Caco-2 (cell line): ENCODE data around the gene LCK. TPM values are rescaled to one million over a fixed set of nuclear protein-coding genes. Genes with fewer than 3 reads are reported as not detected.

Experiments
- BruUV-seq: library from RNA; stranded (reverse); fragments of 400-500 nt; replicated peaks from 2 replicates; lab custom pipeline; 2021; lab: Mats Ljungman, UMichigan
- CTCF ChIA-PET: fragments of 300-600 bp; sonication (Branson Sonifier 250); formaldehyde crosslinking; loops from one replicate; lab custom pipeline; 2022; ENCODE audit warnings: antibody characterized with exemption; lab: Charles Lee
- POLR2A ChIA-PET: fragments of 300-600 bp; sonication (Branson Sonifier 250); formaldehyde crosslinking; loops from one replicate; lab custom pipeline; 2022; ENCODE audit warnings: antibody characterized with exemption; lab: Charles Lee
- DNase-seq, 2 experiments: peaks; one replicate each; pipeline versions ENCODE4 v3.0.0 to v3.0.0-alpha.2; 2020 to 2022
- H3K27me3 ChIP-seq: replicated peaks from 2 replicates; pipeline ENCODE4 v1.6.0; 2011; ENCODE audit warnings: low read length; ENCODE audit not compliant: control insufficient read depth, insufficient read depth
- H3K36me3 ChIP-seq: 2 replicates; pipeline ENCODE4 v1.5.1; 2011; ENCODE audit warnings: low read length; ENCODE audit not compliant: control insufficient read depth, insufficient read depth
- H3K4me1 ChIP-seq: fragments of 250-450 bp; sonication (Bioruptor Pico); 2 replicates; pipeline ENCODE4 v1.5.1; 2020; ENCODE audit warnings: mild to moderate bottlenecking
- H3K4me3 ChIP-seq: 2 replicates; pipeline ENCODE4 v1.5.1; 2011; ENCODE audit warnings: low read depth, mild to moderate bottlenecking, control low read depth, low read length
- H3K9me3 ChIP-seq: fragments of 250-450 bp; sonication (Bioruptor Pico); 2 replicates; pipeline ENCODE4 v1.5.1; 2020; ENCODE audit warnings: mild to moderate bottlenecking, moderate library complexity
- H3K27ac Mint-ChIP-seq: one replicate; pipeline ENCODE4 v1.8.0; 2022; ENCODE audit warnings: mixed read lengths; ENCODE audit not compliant: unreplicated experiment
- H3K27me3 Mint-ChIP-seq: one replicate; pipeline ENCODE4 v1.8.0; 2022; ENCODE audit warnings: mixed read lengths; ENCODE audit not compliant: insufficient read depth, unreplicated experiment
- H3K36me3 Mint-ChIP-seq: one replicate; pipeline ENCODE4 v1.8.0; 2022; ENCODE audit warnings: mild to moderate bottlenecking, mixed read lengths; ENCODE audit not compliant: insufficient read depth, unreplicated experiment
- H3K4me1 Mint-ChIP-seq: one replicate; pipeline ENCODE4 v1.8.0; 2022; ENCODE audit warnings: low read depth, mixed read lengths; ENCODE audit not compliant: unreplicated experiment
- H3K4me3 Mint-ChIP-seq: one replicate; pipeline ENCODE4 v1.8.0; 2022; ENCODE audit warnings: mild to moderate bottlenecking, moderate library complexity, mixed read lengths; ENCODE audit not compliant: unreplicated experiment
- H3K9me3 Mint-ChIP-seq: one replicate; pipeline ENCODE4 v1.8.0; 2022; ENCODE audit warnings: mixed read lengths; ENCODE audit not compliant: unreplicated experiment
- intact Hi-C: fragments of 100-400 bp; cut with micrococcal nuclease; formaldehyde crosslinking; loops from one replicate; pipeline ENCODE4 v1.10.0; 2022; ENCODE audit not compliant: unreplicated experiment
- total RNA-seq: library from RNA; stranded (reverse); gene quantifications from 2 replicates; pipeline ENCODE4 v1.2.3, GENCODE V29; 2022
- TF ChIP-seq, protein P1 (sequence below), 2 experiments: fragments of 200-600 bp in 1 of 2; IDR thresholded peaks; 1 replicate in 1 of 2; 2 replicates in 1 of 2; pipeline versions ENCODE4 v1.5.1 to v1.8.0; 2011 to 2022; ENCODE audit warnings: antibody characterized with exemption in 1 of 2, control low read depth in 1 of 2, inconsistent platforms in 1 of 2, low read depth in 1 of 2, low read length in 1 of 2, mild to moderate bottlenecking in 1 of 2, moderate library complexity in 1 of 2; ENCODE audit not compliant: insufficient read depth in 1 of 2, severe bottlenecking in 1 of 2, unreplicated experiment in 1 of 2

Gene LCK
- total RNA-seq, 1 experiment from 2014 or later: 0.39 TPM

DNA sequence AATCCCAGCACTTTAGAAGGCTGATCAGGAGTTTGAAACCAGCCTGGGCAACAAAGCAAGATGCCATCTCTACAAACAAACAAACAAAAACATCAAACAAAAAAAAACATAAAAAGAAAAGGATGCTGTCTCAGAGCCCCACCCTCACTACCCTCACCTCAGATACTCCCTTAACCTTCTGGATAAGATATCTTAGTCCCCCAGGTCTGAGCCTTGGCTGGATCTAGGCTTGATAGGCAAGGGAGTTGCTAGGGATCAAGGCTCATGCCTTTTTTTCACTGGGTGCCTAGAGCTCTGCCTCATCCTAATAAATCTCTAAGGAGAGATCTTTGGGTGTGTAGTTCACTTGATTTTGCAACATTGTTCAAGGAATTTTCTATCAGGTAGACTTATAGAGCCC is 48.3 kb downstream of the LCK start:
- intact Hi-C loops: no loop called here
- no peak for DNase-seq
- no TSS peak for BruUV-seq
- Histone ChIP-seq H3K4me3 (no peak overlapping the region), H3K27me3 (no peaks in the 10 kb centered on the region), H3K9me3 (no peaks in the 10 kb centered on the region), H3K36me3 (no peaks in the 10 kb centered on the region), H3K4me1 (no peaks in the 10 kb centered on the region)
- Mint-ChIP-seq H3K27ac (no peak overlapping the region), H3K36me3 (peaks cover 51% of the 10 kb centered on the region), H3K4me1 (peaks cover 7% of the 10 kb centered on the region), H3K27me3 (no peaks in the 10 kb centered on the region), H3K9me3 (no peaks in the 10 kb centered on the region), H3K4me3 (no peak overlapping the region)
- POLR2A ChIA-PET: no interaction called here
- TF ChIP-seq, protein P1, sequence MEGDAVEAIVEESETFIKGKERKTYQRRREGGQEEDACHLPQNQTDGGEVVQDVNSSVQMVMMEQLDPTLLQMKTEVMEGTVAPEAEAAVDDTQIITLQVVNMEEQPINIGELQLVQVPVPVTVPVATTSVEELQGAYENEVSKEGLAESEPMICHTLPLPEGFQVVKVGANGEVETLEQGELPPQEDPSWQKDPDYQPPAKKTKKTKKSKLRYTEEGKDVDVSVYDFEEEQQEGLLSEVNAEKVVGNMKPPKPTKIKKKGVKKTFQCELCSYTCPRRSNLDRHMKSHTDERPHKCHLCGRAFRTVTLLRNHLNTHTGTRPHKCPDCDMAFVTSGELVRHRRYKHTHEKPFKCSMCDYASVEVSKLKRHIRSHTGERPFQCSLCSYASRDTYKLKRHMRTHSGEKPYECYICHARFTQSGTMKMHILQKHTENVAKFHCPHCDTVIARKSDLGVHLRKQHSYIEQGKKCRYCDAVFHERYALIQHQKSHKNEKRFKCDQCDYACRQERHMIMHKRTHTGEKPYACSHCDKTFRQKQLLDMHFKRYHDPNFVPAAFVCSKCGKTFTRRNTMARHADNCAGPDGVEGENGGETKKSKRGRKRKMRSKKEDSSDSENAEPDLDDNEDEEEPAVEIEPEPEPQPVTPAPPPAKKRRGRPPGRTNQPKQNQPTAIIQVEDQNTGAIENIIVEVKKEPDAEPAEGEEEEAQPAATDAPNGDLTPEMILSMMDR (IDR thresholded peaks at IDR 0.05; ENCODE audit: insufficient read depth in 1 of 2, low read depth in 1 of 2, low read length in 1 of 2, severe bottlenecking in 1 of 2, unreplicated experiment in 1 of 2): no peak
- CTCF ChIA-PET: no interaction called here

DNA sequence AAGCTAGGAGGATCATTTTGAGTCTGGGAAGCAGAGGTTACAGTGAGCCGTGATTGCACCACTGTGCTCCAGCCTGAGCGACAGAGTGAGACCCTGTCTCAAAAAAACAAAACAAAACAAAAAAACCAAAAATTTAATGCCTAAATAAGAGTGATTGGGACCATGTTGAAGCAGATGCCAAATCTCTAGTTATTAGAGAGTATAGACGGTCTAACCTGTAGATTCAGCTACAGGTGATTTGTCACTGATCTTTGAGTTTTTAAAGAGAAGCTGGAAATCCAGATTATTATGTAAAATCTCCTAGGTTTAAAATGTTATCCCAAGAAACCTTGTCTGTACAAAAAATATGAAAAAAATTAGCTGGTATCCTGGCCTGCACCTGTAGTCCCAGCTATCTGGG is 52.3 kb downstream of the LCK start:
- H3K9me3 Mint-ChIP-seq: no peaks in the 10 kb centered on the region
- peaks cover 44% of the 10 kb centered on the region for H3K36me3 Mint-ChIP-seq
- no peaks in the 10 kb centered on the region for H3K27me3 Mint-ChIP-seq
- TF ChIP-seq, protein P1 (IDR thresholded peaks at IDR 0.05; ENCODE audit: insufficient read depth in 1 of 2, low read depth in 1 of 2, low read length in 1 of 2, severe bottlenecking in 1 of 2, unreplicated experiment in 1 of 2): no peak
- BruUV-seq: no TSS peak
- peaks cover 8% of the 10 kb centered on the region for H3K4me1 Mint-ChIP-seq
- Histone ChIP-seq H3K4me1 (no peaks in the 10 kb centered on the region), H3K36me3 (no peaks in the 10 kb centered on the region), H3K27me3 (no peaks in the 10 kb centered on the region), H3K9me3 (no peaks in the 10 kb centered on the region), H3K4me3 (no peak overlapping the region)
- ChIA-PET POLR2A (no interaction called here), CTCF (no interaction called here)
- intact Hi-C loops: no loop called here
- H3K4me3 Mint-ChIP-seq: no peak overlapping the region
- no peak overlapping the region for H3K27ac Mint-ChIP-seq
- DNase-seq: no peak

DNA sequence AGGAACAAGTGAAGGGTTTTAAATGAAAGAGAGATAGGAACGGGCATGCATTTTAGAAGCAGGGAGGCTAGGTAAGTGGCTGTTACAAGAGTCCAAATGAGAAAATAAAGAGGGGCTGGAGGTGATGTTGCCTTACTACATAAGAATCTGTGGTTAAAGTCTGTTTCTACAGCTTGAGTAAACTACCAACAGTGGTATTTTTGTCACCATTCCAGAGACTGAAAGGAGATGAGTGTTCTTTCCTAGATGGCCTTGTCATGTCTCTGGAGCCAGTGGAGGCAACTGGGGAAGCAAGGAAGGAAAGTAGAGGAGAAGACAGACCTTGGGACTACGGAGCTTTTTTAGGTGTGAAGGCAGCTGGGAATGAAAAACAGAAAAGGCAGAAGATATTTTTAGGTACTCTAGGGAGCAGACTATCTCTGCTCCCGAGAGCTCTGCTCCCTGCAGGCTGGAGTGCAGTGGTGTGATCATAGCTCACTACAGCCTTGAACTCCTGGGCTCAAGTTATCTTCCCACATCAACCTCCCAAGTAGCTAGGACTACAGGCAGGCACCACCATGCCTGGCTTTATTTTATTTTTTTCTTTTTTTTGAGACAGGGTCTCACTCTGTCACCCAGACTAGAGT is 53.0 kb downstream of the LCK start:
- no peaks in the 10 kb centered on the region for H3K27me3 ChIP-seq
- no peaks in the 10 kb centered on the region for H3K9me3 ChIP-seq
- ChIA-PET CTCF (no interaction called here), POLR2A (interaction anchor here (0.6 kb wide), 1 partner anchor 11 kb away, joined by 6 read pairs; no protein-coding TSS in a partner anchor)
- H3K4me3 ChIP-seq: no peak overlapping the region
- H3K36me3 ChIP-seq: no peaks in the 10 kb centered on the region
- Mint-ChIP-seq H3K4me3 (no peak overlapping the region), H3K4me1 (peaks cover 8% of the 10 kb centered on the region), H3K9me3 (no peaks in the 10 kb centered on the region), H3K27me3 (no peaks in the 10 kb centered on the region), H3K27ac (no peak overlapping the region), H3K36me3 (peaks cover 47% of the 10 kb centered on the region)
- DNase-seq: no peak
- no peaks in the 10 kb centered on the region for H3K4me1 ChIP-seq
- no TSS peak for BruUV-seq
- intact Hi-C loops: no loop called here
- TF ChIP-seq, protein P1 (IDR thresholded peaks at IDR 0.05; ENCODE audit: insufficient read depth in 1 of 2, low read depth in 1 of 2, low read length in 1 of 2, severe bottlenecking in 1 of 2, unreplicated experiment in 1 of 2): no peak
